Kidney epithelial cell (primary cell): ENCODE results near the gene NRP2. TPM values are rescaled to one million over a fixed set of nuclear protein-coding genes. Genes with fewer than 3 reads are reported as not detected.

Source experiments
- DNase-seq: peaks from one replicate; pipeline ENCODE4 v3.0.0-alpha.2; 2010; ENCODE audit warnings: low read depth
- H3K27me3 ChIP-seq: 2 replicates; pipeline ENCODE4 v1.6.0; 2011; ENCODE audit warnings: low read length; ENCODE audit not compliant: control insufficient read depth, insufficient read depth
- H3K36me3 ChIP-seq: 2 replicates; pipeline ENCODE4 v1.5.1; 2011; ENCODE audit warnings: low read length; ENCODE audit not compliant: control insufficient read depth, insufficient read depth
- H3K4me3 ChIP-seq: 2 replicates; pipeline ENCODE4 v1.5.1; 2011; ENCODE audit warnings: low read depth, mild to moderate bottlenecking, control low read depth, low read length
- total RNA-seq: library from RNA; depleted of rRNA; stranded (reverse); fragments of >200 nt; gene quantifications from 2 replicates; pipeline ENCODE4 v1.2.3, GENCODE V29; 2015
- TF ChIP-seq, protein P1 (sequence below): IDR thresholded peaks from 2 replicates; pipeline ENCODE4 v1.5.1; 2011; ENCODE audit warnings: mild to moderate bottlenecking, moderate library complexity, low read length, control low read depth, inconsistent platforms; ENCODE audit not compliant: insufficient read depth, poor library complexity, severe bottlenecking

The NRP2 gene
- total RNA-seq, 1 donor from 2014 or later = 78.6 TPM

DNA sequence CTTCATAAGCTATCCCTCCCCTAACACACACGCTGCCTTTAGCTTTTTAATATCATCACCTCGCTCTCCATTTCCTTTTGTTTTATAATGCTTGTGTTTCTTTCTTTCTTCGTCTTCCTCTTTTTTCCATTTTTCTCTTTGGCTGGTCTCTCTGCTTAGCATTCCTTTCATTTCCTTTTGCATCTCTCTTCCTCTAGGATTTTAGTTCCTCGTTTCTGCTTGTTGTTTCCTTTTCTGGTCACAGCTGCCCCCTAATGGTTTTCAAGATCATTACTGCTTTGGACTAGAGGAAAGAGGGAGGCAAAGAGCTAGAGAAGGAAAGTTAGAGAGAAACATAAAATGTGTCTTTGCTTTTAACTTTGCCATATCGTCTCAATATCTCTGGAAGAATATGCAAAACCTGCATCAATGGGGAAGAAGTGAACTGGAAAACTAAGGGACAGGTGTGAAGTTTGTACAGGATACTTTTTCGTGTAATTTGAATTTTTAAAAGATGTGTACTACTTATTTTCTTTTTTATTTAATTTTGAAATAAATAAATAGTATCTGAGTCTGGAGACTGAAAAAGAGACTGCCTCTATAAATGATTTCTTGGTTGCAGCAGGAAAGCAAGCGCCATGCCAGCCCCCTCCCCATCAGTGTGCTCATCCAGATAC, 6.3 kb upstream of the NRP2 start:
- Histone ChIP-seq H3K27me3 (no peaks in the 10 kb centered on the region), H3K36me3 (no peaks in the 10 kb centered on the region), H3K4me3 (no peak overlapping the region)
- TF ChIP-seq, protein P1, sequence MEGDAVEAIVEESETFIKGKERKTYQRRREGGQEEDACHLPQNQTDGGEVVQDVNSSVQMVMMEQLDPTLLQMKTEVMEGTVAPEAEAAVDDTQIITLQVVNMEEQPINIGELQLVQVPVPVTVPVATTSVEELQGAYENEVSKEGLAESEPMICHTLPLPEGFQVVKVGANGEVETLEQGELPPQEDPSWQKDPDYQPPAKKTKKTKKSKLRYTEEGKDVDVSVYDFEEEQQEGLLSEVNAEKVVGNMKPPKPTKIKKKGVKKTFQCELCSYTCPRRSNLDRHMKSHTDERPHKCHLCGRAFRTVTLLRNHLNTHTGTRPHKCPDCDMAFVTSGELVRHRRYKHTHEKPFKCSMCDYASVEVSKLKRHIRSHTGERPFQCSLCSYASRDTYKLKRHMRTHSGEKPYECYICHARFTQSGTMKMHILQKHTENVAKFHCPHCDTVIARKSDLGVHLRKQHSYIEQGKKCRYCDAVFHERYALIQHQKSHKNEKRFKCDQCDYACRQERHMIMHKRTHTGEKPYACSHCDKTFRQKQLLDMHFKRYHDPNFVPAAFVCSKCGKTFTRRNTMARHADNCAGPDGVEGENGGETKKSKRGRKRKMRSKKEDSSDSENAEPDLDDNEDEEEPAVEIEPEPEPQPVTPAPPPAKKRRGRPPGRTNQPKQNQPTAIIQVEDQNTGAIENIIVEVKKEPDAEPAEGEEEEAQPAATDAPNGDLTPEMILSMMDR = peak; percentile 79
- DNase-seq = no peak

GRCh38 chr2:205678541-205679142, 3.7 kb upstream of the NRP2 start:
- TF ChIP-seq, protein P1 = no peak
- no peak for DNase-seq
- Histone ChIP-seq H3K27me3 (no peaks in the 10 kb centered on the region), H3K4me3 (no peak overlapping the region), H3K36me3 (no peaks in the 10 kb centered on the region)

- DNase-seq = no peak
- no peaks in the 10 kb centered on the region for H3K36me3 ChIP-seq
- TF ChIP-seq, protein P1 = no peak
- H3K27me3 ChIP-seq = no peaks in the 10 kb centered on the region
- no peak overlapping the region for H3K4me3 ChIP-seq
These were observed 2.8 kb upstream of the NRP2 start for GRCh38 chr2:205679410-205680009.

- Histone ChIP-seq H3K4me3 (no peak overlapping the region), H3K36me3 (no peaks in the 10 kb centered on the region), H3K27me3 (no peaks in the 10 kb centered on the region)
- no peak for DNase-seq
- TF ChIP-seq, protein P1 = peak; percentile 66
These were observed 2.2 kb upstream of the NRP2 start for GRCh38 chr2:205680067-205680466.

DNA sequence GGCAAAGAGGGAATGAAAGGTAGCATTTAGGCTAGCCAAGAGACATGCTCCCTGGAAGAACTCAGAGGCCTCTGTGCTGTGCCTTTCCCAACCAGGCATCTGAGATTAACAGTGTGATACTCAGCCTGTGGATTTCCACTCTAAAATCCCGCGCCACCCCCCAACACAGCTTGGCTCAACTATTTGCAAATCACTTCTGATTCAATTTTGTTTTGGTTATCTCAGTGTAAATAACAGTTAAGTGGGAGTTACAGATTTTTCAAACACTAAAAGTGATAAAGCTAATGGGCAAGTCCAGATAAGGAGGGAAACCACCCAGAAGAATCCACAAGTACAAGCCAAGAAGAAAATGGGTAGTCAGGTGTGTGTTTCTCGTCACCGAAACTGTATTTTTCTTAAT, 1.4 kb upstream of the NRP2 start:
- TF ChIP-seq, protein P1 = no peak
- Histone ChIP-seq H3K36me3 (no peaks in the 10 kb centered on the region), H3K27me3 (no peaks in the 10 kb centered on the region), H3K4me3 (no peak overlapping the region)
- DNase-seq = no peak
